Stimulated activated naive CD4-positive, alpha-beta T cell (primary cell): ENCODE data around the gene DSC2.

Experiments used
- DNase-seq, 6 experiments: peaks; one replicate each; lab custom pipeline; 2025; lab: John Stamatoyannopoulos, UW

DSC2 gene

DNA sequence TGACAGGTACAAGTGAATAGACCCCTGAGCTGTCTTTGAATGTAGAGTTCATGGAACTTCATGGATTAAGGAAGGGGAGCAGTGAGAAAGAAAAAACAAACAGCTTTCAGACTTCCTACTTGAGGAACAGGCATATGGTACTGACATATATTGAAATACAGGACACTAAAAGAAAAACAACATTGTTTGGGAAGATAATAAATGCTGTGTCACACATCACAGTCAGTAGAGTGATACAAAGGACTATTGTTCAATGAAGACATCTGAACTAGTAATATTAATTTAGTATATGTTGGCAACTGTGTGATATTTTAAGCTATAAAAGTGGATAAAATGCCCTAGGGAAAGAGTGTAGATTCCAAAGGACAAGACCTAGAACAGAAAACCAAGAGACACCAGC, 3.3 kb downstream of the DSC2 start:
- no peak for DNase-seq

DNA sequence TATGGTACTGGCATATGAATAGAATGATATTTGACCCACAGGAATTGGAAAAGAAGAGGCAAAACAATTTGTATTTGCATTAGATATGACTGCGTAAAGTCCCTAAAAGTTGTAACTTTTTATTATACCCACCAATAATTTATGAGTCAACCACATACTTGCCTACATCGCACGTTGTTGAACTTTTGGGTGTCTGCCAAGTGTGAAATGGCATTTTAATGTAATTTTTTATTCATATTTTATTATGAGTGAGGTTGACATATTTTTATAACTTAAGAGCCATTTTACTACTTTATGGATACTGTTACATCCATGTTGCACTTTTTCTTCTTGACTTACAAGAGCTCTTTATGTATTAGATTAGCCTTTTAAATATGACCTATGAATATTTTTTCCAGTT, 4.6 kb downstream of the DSC2 start:
- DNase-seq = no peak

- DNase-seq = no peak
These were observed 8.3 kb downstream of the DSC2 start for GRCh38 chr18:31093880-31094279.

- no peak for DNase-seq
These were observed 8.9 kb downstream of the DSC2 start for GRCh38 chr18:31093294-31093693.

DNA sequence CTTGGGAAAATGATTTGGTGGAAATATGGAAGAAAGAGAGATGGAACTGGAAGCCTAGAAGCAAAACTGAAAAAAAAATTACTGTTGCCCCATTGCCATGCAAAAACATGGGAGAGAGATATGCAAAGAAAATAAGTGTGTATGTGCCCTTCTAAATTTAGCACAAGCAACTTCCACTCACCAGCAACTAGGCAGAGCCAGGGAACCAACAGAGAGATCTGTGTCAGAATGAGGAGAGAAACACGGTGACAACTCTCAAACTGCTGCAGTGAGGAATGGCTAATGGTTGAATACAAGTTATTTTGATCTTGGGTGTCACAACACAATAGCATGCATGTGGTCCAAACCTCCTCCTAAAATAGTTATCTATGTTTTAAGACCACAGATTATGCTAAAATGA, 10.9 kb downstream of the DSC2 start:
- no peak for DNase-seq

DNA sequence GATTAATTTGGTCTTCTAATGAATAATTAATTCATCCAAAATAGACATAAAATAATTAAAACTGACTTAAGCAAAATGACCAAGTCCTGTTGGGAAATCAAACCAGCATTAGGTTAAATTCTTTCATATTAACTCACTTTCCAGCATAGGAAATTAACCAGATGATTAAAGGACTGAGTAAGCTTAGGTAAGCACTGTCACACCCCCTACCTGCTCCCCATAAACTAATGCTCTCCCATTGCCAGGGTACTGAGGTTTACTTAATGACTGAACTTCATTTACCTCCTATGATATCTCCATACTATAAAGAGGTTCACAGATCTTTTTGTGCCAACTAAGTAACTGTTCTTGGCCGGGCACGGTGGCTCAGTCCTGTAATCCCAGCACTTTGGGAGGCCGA, 13.7 kb downstream of the DSC2 start:
- no peak for DNase-seq

- no peak for DNase-seq
These were observed 22.2 kb downstream of the DSC2 start for GRCh38 chr18:31079973-31080372.

GRCh38 chr18:31077878-31078277, 24.3 kb downstream of the DSC2 start:
- no peak for DNase-seq

DNA sequence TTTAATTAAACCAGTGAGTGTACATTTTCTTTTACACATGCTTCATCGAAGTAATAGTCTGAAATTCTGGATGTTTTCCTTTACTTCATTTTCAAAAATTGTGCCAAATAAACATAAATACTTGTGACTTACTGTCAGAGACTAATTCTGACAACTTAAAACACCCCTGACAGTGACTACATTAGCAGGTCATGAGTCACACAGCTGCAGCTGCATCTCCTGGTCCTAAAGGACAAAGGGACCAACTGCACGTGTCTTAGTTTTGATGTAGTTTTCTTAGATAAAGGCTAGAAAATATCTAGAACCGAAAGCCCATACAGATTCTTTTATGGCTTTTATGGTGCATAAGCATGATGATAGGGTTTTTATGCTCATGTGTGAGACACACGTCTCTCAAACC, 30.0 kb downstream of the DSC2 start:
- DNase-seq = no peak

DNA sequence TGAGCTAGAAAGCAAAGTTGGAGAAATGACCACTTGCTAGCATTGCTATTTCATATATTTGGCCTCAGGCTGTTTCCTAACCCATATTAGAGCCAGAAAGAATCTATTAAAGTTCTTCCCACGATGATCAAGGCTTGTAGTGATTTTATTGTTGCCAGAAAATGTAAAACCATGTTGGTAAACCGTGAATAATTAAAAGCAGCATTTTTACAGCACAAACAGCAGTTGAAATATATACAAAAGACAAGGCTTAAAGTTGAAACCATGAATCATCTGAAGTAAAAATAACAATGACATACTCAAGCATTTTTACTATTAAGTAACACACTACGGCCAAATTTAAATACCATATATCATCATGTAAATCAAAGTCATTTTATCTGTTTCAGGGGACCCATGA, 32.0 kb downstream of the DSC2 start:
- DNase-seq = no peak

GRCh38 chr18:31066266-31066665, 36.0 kb downstream of the DSC2 start:
- no peak for DNase-seq

DNA sequence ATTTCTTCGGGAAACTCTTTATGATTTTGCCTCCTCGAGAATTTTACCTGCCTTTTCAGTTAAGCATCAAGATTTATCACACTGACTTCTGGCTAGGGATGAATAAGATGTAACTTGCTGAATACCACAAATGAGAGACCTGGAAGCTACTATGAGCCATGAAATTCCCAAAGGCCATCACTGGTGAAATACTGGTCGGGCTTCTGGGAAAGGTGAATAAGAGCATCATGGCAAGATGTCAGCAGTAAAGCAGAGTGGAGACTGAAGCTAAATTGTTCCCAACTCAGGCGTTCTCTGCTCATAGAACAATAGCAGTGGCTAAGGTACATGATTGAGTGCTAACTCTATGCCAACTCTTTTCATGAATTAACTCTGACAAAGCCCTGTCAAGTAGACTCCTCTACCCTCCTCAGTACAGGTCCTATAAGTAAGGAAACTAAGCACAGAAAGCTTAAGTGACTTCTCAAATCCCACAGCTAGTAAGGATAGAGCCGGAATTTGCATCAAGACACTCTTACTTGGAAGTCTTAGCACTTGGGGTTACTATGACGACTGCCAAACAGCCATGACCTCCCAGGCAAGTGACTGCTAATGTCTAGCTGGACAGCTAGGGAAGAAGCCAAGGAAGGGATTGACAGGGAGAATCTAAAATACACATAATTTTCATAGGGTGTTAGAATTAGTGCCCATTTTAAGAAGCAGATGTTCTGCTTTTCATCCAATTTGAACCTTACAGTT, 37.0 kb downstream of the DSC2 start:
- no peak for DNase-seq

GRCh38 chr18:31064130-31064529, 38.1 kb downstream of the DSC2 start:
- DNase-seq = no peak

DNA sequence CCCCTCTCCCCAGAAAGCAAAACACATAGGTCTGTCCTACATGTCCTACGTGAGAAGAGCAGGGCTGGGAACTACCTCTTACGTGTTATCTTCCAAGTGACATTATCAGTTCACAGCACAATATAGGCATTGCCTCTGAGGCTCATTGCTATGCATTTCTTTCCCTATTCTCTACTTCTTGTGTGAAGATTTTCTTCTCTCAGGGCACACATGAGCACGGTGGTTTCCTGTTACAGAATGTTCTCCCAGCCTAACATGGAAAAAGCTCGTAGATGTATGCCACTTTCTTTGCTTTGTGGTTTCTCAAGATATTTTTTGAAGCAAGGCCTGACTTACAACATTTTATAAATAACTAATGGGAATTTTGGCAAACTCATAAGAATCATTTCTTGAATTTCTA, 40.3 kb downstream of the DSC2 start:
- no peak for DNase-seq

DNA sequence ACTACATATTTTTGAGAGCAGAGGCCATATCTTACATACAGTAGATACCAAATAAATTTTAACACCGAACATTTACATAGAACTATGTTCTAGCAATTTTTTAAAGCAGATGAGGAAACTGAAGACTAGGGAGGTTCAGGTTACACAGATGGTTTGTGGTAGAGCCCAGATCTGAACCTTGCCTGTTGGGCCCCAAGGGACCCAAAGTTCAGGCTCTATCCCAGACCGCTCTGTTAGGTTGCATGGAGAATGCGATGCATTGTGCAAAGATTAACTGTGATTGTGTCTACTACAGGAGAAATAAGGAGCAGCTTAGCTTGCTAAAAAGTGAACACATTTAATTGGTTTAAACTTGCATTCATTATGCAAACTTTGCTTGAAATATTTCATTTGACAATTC, 43.3 kb downstream of the DSC2 start:
- no peak for DNase-seq

- DNase-seq = no peak
These were observed 44.3 kb downstream of the DSC2 start for GRCh38 chr18:31057917-31058316.

DNA sequence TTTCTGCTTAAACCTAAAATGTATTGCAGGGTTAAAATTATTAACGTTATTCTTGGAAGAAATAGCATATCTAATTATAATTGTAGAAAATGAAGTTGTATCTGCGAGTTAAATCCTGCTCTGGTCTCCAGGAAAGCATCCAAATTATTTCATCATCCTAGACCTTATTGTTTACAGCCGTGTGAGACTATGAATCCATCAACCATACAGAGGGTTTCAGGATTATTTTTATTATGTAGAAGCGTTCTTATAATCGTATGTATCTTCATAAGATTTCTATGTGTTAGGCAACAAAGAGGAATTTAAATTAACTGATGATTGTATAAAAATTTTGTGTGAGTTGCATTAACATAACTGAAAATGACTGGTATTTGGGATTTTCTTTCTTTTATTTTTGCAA, 45.2 kb downstream of the DSC2 start:
- DNase-seq = no peak

GRCh38 chr18:31056296-31056695, 45.9 kb downstream of the DSC2 start:
- DNase-seq = no peak

GRCh38 chr18:31050635-31051034, 51.6 kb downstream of the DSC2 start:
- DNase-seq = no peak

GRCh38 chr18:31049189-31049588, 53.0 kb downstream of the DSC2 start:
- no peak for DNase-seq

- no peak for DNase-seq
These were observed 54.0 kb downstream of the DSC2 start for GRCh38 chr18:31048216-31048615.

DNA sequence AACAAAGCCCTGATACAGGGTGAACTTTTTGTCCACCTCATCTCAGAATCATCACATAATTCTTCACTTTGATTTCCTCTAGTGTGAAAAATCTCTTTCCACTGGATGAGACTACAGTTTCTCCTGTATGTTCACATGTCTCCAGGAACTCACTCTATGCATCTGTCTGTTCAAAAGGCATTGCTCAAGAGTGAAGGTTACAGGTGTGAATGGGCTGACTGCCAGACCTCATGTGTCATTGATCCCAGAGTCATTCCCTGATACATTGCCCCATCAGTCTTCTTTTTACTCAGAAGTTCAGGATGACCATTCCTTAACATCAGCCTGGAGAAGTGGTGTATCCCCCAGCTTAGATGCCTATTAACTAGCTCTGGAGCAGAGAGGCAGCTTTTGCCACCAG, 55.3 kb downstream of the DSC2 start:
- no peak for DNase-seq

- DNase-seq = no peak
These were observed 56.6 kb downstream of the DSC2 start for GRCh38 chr18:31045599-31045998.

GRCh38 chr18:31044926-31045325, 57.3 kb downstream of the DSC2 start:
- no peak for DNase-seq

DNA sequence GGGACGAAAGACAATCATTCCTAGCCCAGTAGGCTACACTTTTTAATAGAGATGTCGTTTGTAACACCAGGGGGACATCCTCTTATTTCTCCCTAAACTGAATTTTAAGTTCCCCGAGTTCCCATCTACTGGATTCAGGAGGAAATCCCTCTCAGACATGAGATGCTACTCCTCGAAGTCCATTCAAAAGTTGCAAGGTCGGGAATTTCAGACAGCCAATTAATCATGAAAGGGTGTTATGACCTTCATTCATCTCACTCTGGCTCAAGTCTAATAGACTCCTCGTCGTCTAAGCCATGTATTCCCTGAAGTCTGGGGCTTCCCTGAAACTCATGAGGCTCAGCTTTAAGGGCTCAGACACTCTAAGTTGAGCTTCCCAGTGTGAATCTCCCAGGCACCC, 58.5 kb downstream of the DSC2 start:
- no peak for DNase-seq
